HepG2 (cell line): ENCODE measurements around the gene DNAJA3. TPM values are rescaled to one million over a fixed set of nuclear protein-coding genes. Genes with fewer than 3 reads are reported as not detected.
A peak's percentile ranks its signal among the peaks of the same experiment; 100 is the strongest.

Experiments
- ATAC-seq: fragments of 200-7000 bp; cut with Tn5 transposase; 3 replicates; pipeline ENCODE4 v1.9.1; 2020; ENCODE audit warnings: mild to moderate bottlenecking, moderate library complexity
- BruUV-seq: library from RNA; stranded (reverse); fragments of 400-500 nt; replicated peaks from 2 replicates; lab custom pipeline; 2021; lab: Mats Ljungman, UMichigan
- CTCF ChIA-PET: fragments of 300-600 bp; formaldehyde crosslinking; extraction: SDS; loops from one replicate; lab custom pipeline; 2021; ENCODE audit warnings: low total read pairs, inconsistent platforms, low intra/inter-chr PET ratio; lab: Yijun Ruan, JAX
- POLR2A ChIA-PET: fragments of 350-600 bp; sonication (Branson Sonifier 250); formaldehyde crosslinking; loops from one replicate; lab custom pipeline; 2020; ENCODE audit warnings: antibody characterized with exemption, inconsistent platforms; lab: Yijun Ruan, JAX
- DNase-seq: peaks from one replicate; pipeline ENCODE4 v3.0.0-alpha.2; 2015; ENCODE audit warnings: low spot score
- FAIRE-seq: peaks from 3 replicates; lab custom pipeline; 2011; peaks lifted over from hg19 to GRCh38; lab: Jason Lieb, UNC
- H2AFZ ChIP-seq: one replicate; pipeline ENCODE4 v1.6.1; 2011; ENCODE audit warnings: low read length, inconsistent platforms
- H3K27ac ChIP-seq: fragments of 300-600 bp; 3 replicates; pipeline ENCODE4 v1.8.0; 2011; ENCODE audit warnings: mixed run types, mild to moderate bottlenecking, mixed read lengths, low read length, inconsistent platforms; ENCODE audit not compliant: insufficient read depth; ENCODE audit errors: extremely low read length
- H3K27me3 ChIP-seq, 2 experiments: fragments of 200-600 bp in 1 of 2; 2 replicates in 1 of 2; 3 replicates in 1 of 2; pipeline versions ENCODE4 v1.6.0 to v1.8.0; 2011; ENCODE audit warnings: low read length in 2 of 2, mild to moderate bottlenecking in 2 of 2, moderate library complexity in 2 of 2, inconsistent platforms in 1 of 2; ENCODE audit not compliant: insufficient read depth in 2 of 2, control insufficient read depth in 1 of 2
- H3K36me3 ChIP-seq, 2 experiments: fragments of 200-600 bp in 1 of 2; replicated peaks in 1 of 2; 2 replicates in 1 of 2; 3 replicates in 1 of 2; pipeline versions ENCODE4 v1.5.1 to v1.8.0; 2011; ENCODE audit warnings: low read length in 2 of 2, inconsistent platforms in 1 of 2; ENCODE audit not compliant: insufficient read depth in 2 of 2, control insufficient read depth in 1 of 2
- H3K4me1 ChIP-seq: 2 replicates; pipeline ENCODE4 v1.5.1; 2012; ENCODE audit warnings: low read length, inconsistent platforms; ENCODE audit not compliant: insufficient read depth
- H3K4me2 ChIP-seq: 2 replicates; pipeline ENCODE4 v1.6.0; 2011; ENCODE audit warnings: low read depth, low read length, inconsistent platforms
- H3K4me3 ChIP-seq, 3 experiments: fragments of 200-600 bp in 1 of 3; sonication (generic), shearing (Covaris generic) in 1 of 3; replicated peaks in 1 of 3; 2 replicates each; pipeline ENCODE4 v1.5.1; 2011 to 2016; ENCODE audit warnings: low read length in 3 of 3, inconsistent platforms in 2 of 3, low read depth in 2 of 3, mild to moderate bottlenecking in 2 of 3, control low read depth in 1 of 3, mixed read lengths in 1 of 3; ENCODE audit not compliant: insufficient read depth in 1 of 3
- H3K79me2 ChIP-seq: one replicate; pipeline ENCODE4 v1.6.1; 2011; ENCODE audit warnings: low read length, inconsistent platforms; ENCODE audit not compliant: insufficient read depth
- H3K9ac ChIP-seq: 2 replicates; pipeline ENCODE4 v1.6.0; 2011; ENCODE audit warnings: mild to moderate bottlenecking, low read depth, low read length, inconsistent platforms; ENCODE audit not compliant: insufficient read depth
- H3K9me3 ChIP-seq: 2 replicates; pipeline ENCODE4 v1.5.1; 2012; ENCODE audit warnings: mild to moderate bottlenecking, low read length
- H4K20me1 ChIP-seq: 2 replicates; pipeline ENCODE4 v1.6.0; 2011; ENCODE audit warnings: inconsistent platforms, mild to moderate bottlenecking, low read length, moderate library complexity; ENCODE audit not compliant: insufficient read depth
- AGO1 ChIP-seq: fragments of 200-400 bp; formaldehyde crosslinking; IDR thresholded peaks from 2 replicates; pipeline ENCODE4 v1.6.1; 2017; ENCODE audit warnings: mild to moderate bottlenecking, low read depth, low read length, moderate library complexity; ENCODE audit not compliant: poor library complexity, severe bottlenecking
- AGO2 ChIP-seq: fragments of 200-400 bp; formaldehyde crosslinking; optimal IDR thresholded peaks from 2 replicates; pipeline ENCODE3; 2017; ENCODE audit warnings: mild to moderate bottlenecking, low read depth, low read length, moderate library complexity
- NR2C2 ChIP-seq: sonication (generic); formaldehyde crosslinking; IDR thresholded peaks from 2 replicates; pipeline ENCODE4 v1.4.0; 2020; ENCODE audit warnings: missing genetic modification reagents, mild to moderate bottlenecking, moderate library complexity, borderline replicate concordance
- RBFOX2 ChIP-seq: fragments of 200-400 bp; formaldehyde crosslinking; IDR thresholded peaks from 2 replicates; pipeline ENCODE4 v1.6.1; 2017; ENCODE audit warnings: low read depth, mild to moderate bottlenecking, low read length
- ZBTB40 ChIP-seq, 2 experiments: fragments of 450-650 bp in 1 of 2; sonication (generic) in 1 of 2; formaldehyde crosslinking in 1 of 2; IDR thresholded peaks; 2 replicates each; pipeline versions ENCODE4 v1.6.1 to v1.8.0; 2016 to 2022; ENCODE audit warnings: antibody characterized with exemption in 1 of 2, mild to moderate bottlenecking in 1 of 2, missing genetic modification reagents in 1 of 2
- WGBS: methylation state at CpG from one replicate; pipeline ENCODE4 v1.1.6; 2017; ENCODE audit warnings: low lambda C conversion rate; 5-methylcytosine and 5-hydroxymethylcytosine counted together
- in situ Hi-C: cut with HindIII; loops from 2 replicates; pipeline ENCODE4 v1.10.0; 2017; ENCODE audit warnings: low pct_unique_long_range_greater_than_20kb; ENCODE audit not compliant: extremely low pct_ligation_motif_present
- intact Hi-C: fragments of 100-400 bp; cut with micrococcal nuclease; formaldehyde crosslinking; loops from one replicate; pipeline ENCODE4 v1.10.0; 2022; ENCODE audit not compliant: unreplicated experiment
- polyA plus RNA-seq, 8 experiments: library from polyadenylated mRNA; depleted of rRNA in 3 of 8; stranded (reverse) in 7 of 8; unstranded in 1 of 8; fragments of >200 nt; fragmentation: Illumina TruSeq in 4 of 8; extraction: Trizol in 4 of 8; gene quantifications; 2 replicates each; pipeline versions ENCODE4 v1.2.1 to v1.2.3, GENCODE V29; 2011 to 2016; ENCODE audit warnings: low read depth in 4 of 8, missing spikeins in 1 of 8, mixed read lengths in 1 of 8; ENCODE audit not compliant: insufficient read depth in 1 of 8
- total RNA-seq, 5 experiments: library from RNA; depleted of rRNA; stranded (reverse); fragments of >200 nt; fragmentation: Illumina TruSeq; extraction: Trizol; gene quantifications; 2 replicates each; pipeline ENCODE4 v1.2.3, GENCODE V29; 2016; ENCODE audit warnings: low read depth in 1 of 5

DNAJA3 gene
- total and polyA plus RNA-seq, 2 of the 13 experiments (the other 11 are each of a cell fraction or from before 2014, with no cell fraction given): 77.0 to 83.3 TPM

- peaks cover 79% of the 10 kb centered on the region for H3K4me1 ChIP-seq
- H2AFZ ChIP-seq: no peak overlapping the region
- no peaks in the 10 kb centered on the region for H3K27me3 ChIP-seq
- H3K4me2 ChIP-seq: no peak overlapping the region
- peak; percentile 73 for TF ChIP-seq AGO2
- TF ChIP-seq ZBTB40 (IDR thresholded peaks at IDR 0.05): no peak
- TF ChIP-seq ZBTB40 (CRISPR knock-in tag; IDR thresholded peaks at IDR 0.05): no peak
- TF ChIP-seq RBFOX2: peak; percentile 76
- TF ChIP-seq AGO1: peak; percentile 35
- no peak for TF ChIP-seq NR2C2 (CRISPR knock-in tag)
- H3K27ac ChIP-seq: no peak overlapping the region
- H3K36me3 ChIP-seq: peaks cover 2 to 5% of the 10 kb centered on the region in 2 experiments; a peak in 3 of 5 replicates
- no TSS peak for BruUV-seq
- H3K79me2 ChIP-seq: peaks cover 57% of the 10 kb centered on the region
- WGBS: 95% methylated on average over 9 of the region's 31 CpGs
- in situ Hi-C loops: no loop called here
- intact Hi-C loops: no loop called here
- DNase-seq: no peak
- ChIA-PET CTCF (no interaction called here), POLR2A (no interaction called here)
- no peak overlapping the region for H3K4me3 ChIP-seq
- FAIRE-seq: no peak
- peaks cover 52% of the 10 kb centered on the region for H4K20me1 ChIP-seq
- no peak overlapping the region for H3K9ac ChIP-seq
- H3K9me3 ChIP-seq: no peaks in the 10 kb centered on the region
- no peak for ATAC-seq
These were observed 49.4 kb upstream of the DNAJA3 start for GRCh38 chr16:4376126-4376892.
